HG02973 (cell line): ENCODE measurements around the gene QRFPR.
"Not testable (repeated sequence)": the region's sequence is repeated elsewhere in the genome, so short reads cannot be mapped to it uniquely, and the experiment has no call there.

ENCODE experiments used
- ATAC-seq: cut with Tn5 transposase; IDR thresholded peaks from one replicate; pipeline ENCODE4 v1.9.1; 2021; ENCODE audit warnings: moderate library complexity; ENCODE audit not compliant: unreplicated experiment

Gene QRFPR

GRCh38 chr4:121340247-121340646 is 40.6 kb downstream of the QRFPR start:
- no peak for ATAC-seq

- ATAC-seq, result no peak
Measured at GRCh38 chr4:121339824-121340223, 41.0 kb downstream of the QRFPR start.

- ATAC-seq, result no peak
Measured at GRCh38 chr4:121339307-121339706, 41.5 kb downstream of the QRFPR start.

DNA sequence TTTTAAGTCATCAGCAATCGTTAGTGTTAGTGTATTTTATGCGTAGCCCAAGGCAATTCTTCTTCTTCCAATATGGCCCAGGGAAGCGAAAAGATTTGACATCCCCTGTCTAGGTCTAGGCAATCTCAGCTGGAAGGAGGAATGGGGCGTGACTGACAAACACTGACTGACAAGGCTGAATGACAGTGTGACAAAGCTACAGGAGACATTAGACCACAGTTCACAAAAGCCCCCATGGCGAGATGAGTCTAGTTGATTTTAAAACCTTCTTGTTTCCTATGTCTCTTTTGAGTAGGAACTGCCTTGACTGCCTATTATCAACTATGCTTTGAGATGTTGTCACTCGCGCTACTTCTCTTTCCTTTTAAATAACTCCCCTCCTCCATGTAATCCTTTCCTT is 42.3 kb downstream of the QRFPR start:
- no peak for ATAC-seq

DNA sequence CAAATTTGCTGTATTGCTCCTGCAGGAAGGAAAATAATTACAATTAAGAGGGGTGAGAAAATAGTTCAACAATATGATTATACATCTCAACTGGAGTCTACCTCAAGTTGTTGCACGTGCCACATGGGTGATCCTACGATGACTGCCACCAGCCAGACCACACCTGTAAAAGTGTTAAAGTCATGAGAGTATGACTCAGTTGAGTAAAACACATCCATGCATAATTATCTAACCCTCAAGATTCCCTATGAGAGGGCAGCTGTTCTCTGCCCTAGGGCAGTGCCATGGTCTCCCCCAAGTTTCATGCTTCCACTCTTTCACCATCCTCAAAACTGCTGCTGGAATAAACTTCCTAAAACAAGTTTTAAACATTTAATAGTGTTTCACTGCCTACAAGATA is 44.1 kb downstream of the QRFPR start:
- no peak for ATAC-seq

DNA sequence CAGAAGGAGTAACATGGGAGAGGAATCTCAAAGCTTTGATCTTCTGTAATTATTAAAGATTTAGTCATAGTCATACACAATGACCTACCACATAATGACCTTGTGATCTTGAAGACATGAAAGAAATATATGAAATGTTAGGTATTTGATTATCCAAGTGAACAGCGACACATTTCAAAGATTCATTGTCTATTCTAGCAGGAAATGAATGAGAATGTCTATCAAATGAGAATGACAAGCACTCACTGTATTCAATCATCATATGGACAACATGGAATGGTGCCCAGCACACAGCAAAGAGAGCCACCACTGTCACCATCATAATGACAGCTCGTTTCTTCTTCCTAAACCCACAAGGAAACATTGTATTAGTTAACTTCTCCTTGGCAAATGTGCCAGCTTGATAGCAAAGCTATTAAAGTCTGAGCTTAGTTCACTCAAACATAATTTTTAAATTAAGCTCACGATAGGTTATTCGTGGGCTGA is 50.6 kb downstream of the QRFPR start:
- ATAC-seq, result no peak

GRCh38 chr4:121326597-121326996 is 54.2 kb downstream of the QRFPR start:
- ATAC-seq, result no peak

- no peak for ATAC-seq
Measured at GRCh38 chr4:121324331-121324730, 56.5 kb downstream of the QRFPR start.

- ATAC-seq, result no peak
Measured at GRCh38 chr4:121321466-121321865, 59.4 kb downstream of the QRFPR start.

DNA sequence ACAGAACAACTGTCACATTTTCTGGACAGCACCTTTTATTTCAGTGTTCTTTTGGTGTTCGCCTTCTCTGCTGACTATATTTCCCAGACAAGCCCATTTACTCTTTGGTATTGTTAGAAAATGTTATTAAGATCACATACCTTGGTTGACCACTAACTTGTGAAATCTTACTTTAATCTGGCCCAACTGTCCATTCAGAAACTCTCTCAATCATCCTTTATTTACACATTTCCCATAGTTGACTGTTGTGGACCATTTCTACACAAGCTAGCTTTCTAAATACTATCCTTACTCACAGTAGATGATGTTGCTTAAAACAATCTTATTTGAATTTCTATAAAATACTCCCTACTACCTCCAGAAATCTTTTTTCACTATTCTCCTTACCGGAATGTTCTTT is 64.7 kb downstream of the QRFPR start:
- ATAC-seq, result no peak

DNA sequence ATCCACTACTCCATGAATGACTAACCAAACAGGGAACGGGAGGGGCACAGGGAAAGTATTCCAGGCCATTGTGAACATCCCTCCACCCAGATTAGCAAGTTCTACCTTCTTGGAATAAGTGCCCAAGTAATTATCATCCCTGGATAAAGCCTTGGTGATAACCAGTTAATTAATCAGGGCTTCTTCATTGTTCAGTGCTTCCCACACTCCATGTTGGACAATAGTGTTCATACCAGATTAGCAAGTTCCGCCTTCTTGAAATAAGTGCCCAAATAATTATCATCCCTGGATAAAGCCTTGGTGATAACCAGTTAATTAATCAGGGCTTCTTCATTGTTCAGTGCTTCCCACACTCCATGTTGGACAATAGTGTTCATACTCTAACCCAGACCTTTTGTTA is 67.4 kb downstream of the QRFPR start:
- ATAC-seq, result not testable (repeated sequence)

GRCh38 chr4:121308828-121309227 is 72.0 kb downstream of the QRFPR start:
- ATAC-seq, result no peak

GRCh38 chr4:121308328-121308663 is 72.5 kb downstream of the QRFPR start:
- no peak for ATAC-seq

GRCh38 chr4:121307445-121308327 is 73.1 kb downstream of the QRFPR start:
- ATAC-seq, result peak; percentile 92

GRCh38 chr4:121306931-121307330 is 73.9 kb downstream of the QRFPR start:
- ATAC-seq, result no peak

DNA sequence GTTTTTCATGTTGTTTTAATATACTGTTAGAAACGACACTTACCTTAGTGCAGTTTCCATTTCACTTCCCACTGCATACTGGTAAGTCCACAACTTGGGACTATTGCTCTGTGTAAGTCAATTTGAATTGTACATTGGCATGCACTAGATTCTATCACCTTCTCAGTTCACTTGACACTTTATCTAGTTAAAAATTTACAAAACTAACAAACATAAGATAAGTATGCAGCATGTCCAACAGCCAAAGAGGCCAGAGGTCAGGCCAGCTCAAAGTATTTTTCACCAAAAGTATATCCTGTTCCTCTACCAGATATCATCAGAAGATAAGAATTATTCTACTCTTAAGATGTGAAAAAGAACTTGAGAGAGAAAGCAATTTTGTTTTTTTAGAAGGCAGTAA is 75.9 kb downstream of the QRFPR start:
- no peak for ATAC-seq

- no peak for ATAC-seq
Measured at GRCh38 chr4:121299367-121299766, 81.5 kb downstream of the QRFPR start.

DNA sequence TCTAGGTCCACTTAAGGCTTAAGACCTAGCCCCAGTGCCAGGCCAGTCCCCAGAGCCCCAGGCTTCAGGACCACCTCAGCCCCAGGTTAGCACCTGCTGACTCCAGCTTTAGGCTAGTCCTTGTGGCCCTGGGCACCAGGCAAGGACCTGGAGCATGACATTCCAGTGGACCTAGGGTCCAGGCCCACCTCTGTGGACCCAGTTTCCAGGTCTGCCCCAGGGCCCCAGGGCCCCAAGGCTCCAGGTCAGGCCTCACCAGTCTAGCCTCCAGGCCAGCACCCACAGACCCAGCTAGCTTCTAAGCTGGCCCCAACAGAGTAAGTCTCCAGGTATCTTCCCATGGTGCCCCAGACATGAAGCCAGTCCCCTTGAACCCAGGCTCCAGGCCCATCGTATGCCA is 97.5 kb downstream of the QRFPR start:
- ATAC-seq, result no peak

- ATAC-seq, result no peak
Measured at GRCh38 chr4:121280425-121280824, 100.4 kb downstream of the QRFPR start.

GRCh38 chr4:121278811-121279368 is 101.9 kb downstream of the QRFPR start:
- peak; percentile 92 for ATAC-seq
